Gastrocnemius medialis (tissue), 4 donors: ENCODE results near the gene NAV3. TPM values are rescaled to one million over a fixed set of nuclear protein-coding genes. Genes with fewer than 3 reads are reported as not detected.

Source experiments
- ATAC-seq, 2 donors: fragments of 150-250 bp; one replicate each; pipeline ENCODE4 v1.9.1; 2016
- DNase-seq, 2 donors: peaks; one replicate each; pipeline ENCODE4 v3.0.0-alpha.2; 2019
- H3K27ac ChIP-seq, 4 donors: fragments of 200-600 bp; sonication (generic); 1 replicate in 1 of 4; 2 replicates in 3 of 4; pipeline ENCODE4 v1.5.1; 2016 to 2018; ENCODE audit warnings: mild to moderate bottlenecking in 2 of 4, moderate library complexity in 1 of 4
- H3K27me3 ChIP-seq, 3 donors: fragments of 200-600 bp; sonication (generic) in 2 of 3; 1 replicate in 1 of 3; 2 replicates in 2 of 3; pipeline versions ENCODE4 v1.5.1 to v1.6.0; 2016 to 2019; ENCODE audit warnings: mild to moderate bottlenecking in 1 of 3, moderate library complexity in 1 of 3
- H3K36me3 ChIP-seq, 2 donors: fragments of 200-600 bp; sonication (generic) in 1 of 2; one replicate each; pipeline ENCODE4 v1.5.1; 2017 to 2018
- H3K4me1 ChIP-seq, 2 donors: fragments of 200-600 bp; sonication (generic) in 1 of 2; one replicate each; pipeline ENCODE4 v1.5.1; 2016 to 2017; ENCODE audit warnings: mild to moderate bottlenecking in 2 of 2
- H3K4me3 ChIP-seq, 4 donors: fragments of 200-600 bp; sonication (generic) in 3 of 4; 1 replicate in 1 of 4; 2 replicates in 3 of 4; pipeline ENCODE4 v1.5.1; 2016 to 2019; ENCODE audit warnings: mild to moderate bottlenecking in 2 of 4
- H3K9me3 ChIP-seq, 3 donors: fragments of 200-600 bp; sonication (generic) in 2 of 3; 1 replicate in 1 of 3; 2 replicates in 2 of 3; pipeline ENCODE4 v1.5.1; 2016 to 2019
- POLR2A ChIP-seq, 2 donors: fragments of 450-650 bp; IDR thresholded peaks; one replicate each; pipeline ENCODE4 v1.6.1; 2017; ENCODE audit warnings: antibody characterized with exemption in 2 of 2, mild to moderate bottlenecking in 2 of 2, moderate library complexity in 2 of 2
- in situ Hi-C, 4 donors: fragments of 200-750 bp; cut with MboI; loops; one replicate each; pipeline versions ENCODE4 v1.15.0 to v1.8.0; 2017; ENCODE audit warnings: low sequenced_read_pairs in 4 of 4
- intact Hi-C: fragments of 100-400 bp; cut with DNase I; formaldehyde crosslinking; loops from one replicate; pipeline ENCODE4 v1.15.1; 2023; ENCODE audit warnings: low total_unique reads
- total RNA-seq, 4 donors: library from RNA; depleted of rRNA; stranded (reverse); fragments of >200 nt; gene quantifications; one replicate each; pipeline versions ENCODE4 v1.1.0 to v1.2.3, GENCODE V29; 2016
- TF ChIP-seq, protein P1 (sequence below), 5 experiments: fragments of 450-650 bp in 3 of 5; fragments of 200-600 bp in 2 of 5; sonication (generic) in 2 of 5; IDR thresholded peaks in 4 of 5; conservative IDR thresholded peaks in 1 of 5; 1 replicate in 4 of 5; 2 replicates in 1 of 5; pipeline ENCODE4 v1.5.1; 2016 to 2019; ENCODE audit warnings: antibody characterized with exemption in 5 of 5, mild to moderate bottlenecking in 3 of 5, moderate library complexity in 3 of 5

Gene NAV3
- total RNA-seq, 4 donors from 2014 or later, result 0.87 to 2.5 (median 2.0) TPM

DNA sequence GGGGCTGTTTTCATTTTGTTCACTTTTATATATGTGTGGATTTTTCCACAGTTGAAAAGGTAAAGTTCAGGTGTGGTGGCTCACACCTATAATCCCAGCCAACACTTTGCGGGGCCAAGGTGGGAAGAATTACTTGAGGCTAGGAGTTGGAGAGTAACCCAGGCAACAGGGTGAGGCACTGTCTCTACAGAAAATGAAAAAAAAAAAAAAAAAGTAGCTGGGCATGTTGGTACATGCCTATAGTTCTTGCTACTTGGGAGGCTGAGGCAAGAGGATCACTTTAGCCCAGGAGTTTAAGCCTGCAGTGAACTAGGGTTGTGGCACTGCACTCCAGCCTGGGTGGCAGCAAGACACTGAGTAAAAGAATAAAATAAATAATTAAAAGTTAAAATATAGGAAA, 326.5 kb downstream of the NAV3 start:
- intact Hi-C loops, result no loop called here
- in situ Hi-C loops, result no loop called here
- ATAC-seq, result no peak

DNA sequence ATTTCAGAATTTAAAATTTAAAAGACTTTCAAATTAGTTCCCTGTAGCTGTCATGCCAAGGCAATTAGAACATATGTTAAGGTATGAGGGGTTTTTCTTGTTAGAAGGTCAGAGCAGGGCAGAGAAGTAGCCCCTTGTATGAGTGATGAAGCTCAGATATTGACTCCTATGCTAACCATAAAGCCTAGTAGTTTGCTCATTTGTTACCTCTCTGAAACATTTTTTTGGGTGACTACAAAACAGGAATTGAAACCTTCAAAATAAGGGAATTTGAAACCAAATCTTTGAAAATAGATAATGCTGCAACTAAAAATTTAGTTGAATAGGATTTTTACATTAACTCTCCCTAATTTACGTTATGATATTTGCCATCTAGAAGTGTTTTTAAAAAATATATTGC, 333.5 kb downstream of the NAV3 start:
- ATAC-seq (no peak), DNase-seq (no peak)
- in situ Hi-C loops (no loop called here), intact Hi-C loops (no loop called here)
- H3K4me3 ChIP-seq, result no peak overlapping the region
- no peak for TF ChIP-seq POLR2A (IDR thresholded peaks at IDR 0.05)
- TF ChIP-seq, protein P1, sequence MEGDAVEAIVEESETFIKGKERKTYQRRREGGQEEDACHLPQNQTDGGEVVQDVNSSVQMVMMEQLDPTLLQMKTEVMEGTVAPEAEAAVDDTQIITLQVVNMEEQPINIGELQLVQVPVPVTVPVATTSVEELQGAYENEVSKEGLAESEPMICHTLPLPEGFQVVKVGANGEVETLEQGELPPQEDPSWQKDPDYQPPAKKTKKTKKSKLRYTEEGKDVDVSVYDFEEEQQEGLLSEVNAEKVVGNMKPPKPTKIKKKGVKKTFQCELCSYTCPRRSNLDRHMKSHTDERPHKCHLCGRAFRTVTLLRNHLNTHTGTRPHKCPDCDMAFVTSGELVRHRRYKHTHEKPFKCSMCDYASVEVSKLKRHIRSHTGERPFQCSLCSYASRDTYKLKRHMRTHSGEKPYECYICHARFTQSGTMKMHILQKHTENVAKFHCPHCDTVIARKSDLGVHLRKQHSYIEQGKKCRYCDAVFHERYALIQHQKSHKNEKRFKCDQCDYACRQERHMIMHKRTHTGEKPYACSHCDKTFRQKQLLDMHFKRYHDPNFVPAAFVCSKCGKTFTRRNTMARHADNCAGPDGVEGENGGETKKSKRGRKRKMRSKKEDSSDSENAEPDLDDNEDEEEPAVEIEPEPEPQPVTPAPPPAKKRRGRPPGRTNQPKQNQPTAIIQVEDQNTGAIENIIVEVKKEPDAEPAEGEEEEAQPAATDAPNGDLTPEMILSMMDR (IDR thresholded peaks at IDR 0.05 in 4 of 5, conservative IDR thresholded peaks at IDR 0.05 in 1 of 5), result no peak
- H3K9me3 ChIP-seq, result no peaks in the 10 kb centered on the region
- no peaks in the 10 kb centered on the region for H3K36me3 ChIP-seq
- no peak overlapping the region for H3K27ac ChIP-seq
- no peaks in the 10 kb centered on the region for H3K4me1 ChIP-seq
- no peaks in the 10 kb centered on the region for H3K27me3 ChIP-seq

More for the DNA sequence above, 326.5 kb downstream of the NAV3 start:
- no peak for DNase-seq
- no peak overlapping the region for H3K27ac ChIP-seq
- TF ChIP-seq, protein P1 (IDR thresholded peaks at IDR 0.05 in 4 of 5, conservative IDR thresholded peaks at IDR 0.05 in 1 of 5), result no peak
- no peak for TF ChIP-seq POLR2A (IDR thresholded peaks at IDR 0.05)
- H3K4me3 ChIP-seq, result no peak overlapping the region
- no peaks in the 10 kb centered on the region for H3K36me3 ChIP-seq
- no peaks in the 10 kb centered on the region for H3K4me1 ChIP-seq
- H3K27me3 ChIP-seq, result no peaks in the 10 kb centered on the region
- H3K9me3 ChIP-seq, result no peaks in the 10 kb centered on the region

DNA sequence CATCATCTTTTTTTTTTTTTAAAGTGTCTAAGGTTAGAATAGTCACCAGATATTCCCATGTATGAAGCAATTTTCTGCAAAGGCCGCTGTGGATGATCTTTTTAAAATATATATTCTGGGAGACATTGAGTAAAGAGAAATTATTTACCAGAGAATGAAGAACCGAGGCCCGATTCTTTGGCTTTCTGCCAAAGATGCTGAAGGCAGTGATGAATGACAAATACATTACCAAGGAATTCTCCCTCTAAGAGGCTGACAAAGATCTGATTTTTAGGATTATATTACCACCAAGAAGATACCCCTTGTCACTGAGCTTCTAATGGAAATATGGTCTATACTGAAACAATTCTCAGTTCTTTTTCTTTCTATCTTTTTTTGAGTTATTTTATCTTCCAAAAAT, 336.8 kb downstream of the NAV3 start:
- Histone ChIP-seq H3K4me3 (no peak overlapping the region), H3K27ac (no peak overlapping the region), H3K4me1 (no peaks in the 10 kb centered on the region), H3K36me3 (no peaks in the 10 kb centered on the region), H3K27me3 (no peaks in the 10 kb centered on the region), H3K9me3 (no peaks in the 10 kb centered on the region)
- ATAC-seq (no peak), DNase-seq (no peak)
- no peak for TF ChIP-seq POLR2A (IDR thresholded peaks at IDR 0.05)
- TF ChIP-seq, protein P1 (IDR thresholded peaks at IDR 0.05 in 4 of 5, conservative IDR thresholded peaks at IDR 0.05 in 1 of 5), result no peak
- in situ Hi-C loops (no loop called here), intact Hi-C loops (no loop called here)

DNA sequence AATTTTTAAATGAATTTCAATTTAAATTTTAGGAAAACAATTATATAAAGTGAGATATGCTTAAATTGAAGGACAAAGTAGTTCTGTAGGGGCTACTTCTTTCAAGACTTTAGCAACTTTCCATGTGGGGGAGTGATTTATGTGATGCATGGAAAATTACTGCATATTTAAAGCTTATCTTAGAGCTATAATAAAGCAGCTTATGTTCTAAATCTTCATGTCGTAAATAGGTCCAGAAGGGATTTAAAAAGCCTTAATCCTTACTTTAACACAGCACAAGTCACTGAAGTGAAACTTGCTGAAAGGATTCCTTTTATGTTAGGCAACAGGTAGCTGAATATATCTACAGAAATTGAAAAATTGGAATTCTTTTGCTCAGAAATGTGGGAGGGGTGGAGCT, 340.4 kb downstream of the NAV3 start:
- no peak for ATAC-seq
- no peak for TF ChIP-seq POLR2A (IDR thresholded peaks at IDR 0.05)
- TF ChIP-seq, protein P1 (IDR thresholded peaks at IDR 0.05 in 4 of 5, conservative IDR thresholded peaks at IDR 0.05 in 1 of 5), result no peak
- in situ Hi-C loops, result no loop called here
- H3K4me3 ChIP-seq, result no peak overlapping the region
- H3K27me3 ChIP-seq, result no peaks in the 10 kb centered on the region
- intact Hi-C loops, result no loop called here
- H3K36me3 ChIP-seq, result no peaks in the 10 kb centered on the region
- no peaks in the 10 kb centered on the region for H3K9me3 ChIP-seq
- DNase-seq, result no peak
- no peak overlapping the region for H3K27ac ChIP-seq
- H3K4me1 ChIP-seq, result no peaks in the 10 kb centered on the region

DNA sequence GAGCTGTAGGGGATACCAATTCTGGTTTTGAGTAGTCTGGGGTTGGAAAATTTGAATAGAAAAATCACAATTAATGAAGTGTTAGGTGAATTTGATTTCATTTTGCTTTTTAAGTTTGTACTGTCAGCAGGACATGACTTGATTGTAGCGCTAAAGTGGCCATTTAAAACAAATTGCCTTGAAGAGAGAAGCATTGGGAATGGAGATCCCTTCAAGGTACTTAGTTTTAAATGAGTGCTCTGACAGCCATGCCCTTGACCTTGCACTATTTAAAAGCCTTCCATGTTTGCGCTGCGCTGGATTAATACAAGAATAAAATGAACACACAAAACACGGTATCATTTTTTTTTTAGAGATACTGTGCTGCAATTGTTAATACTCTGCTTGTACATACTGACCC, 345.9 kb downstream of the NAV3 start:
- intact Hi-C loops, result no loop called here
- Histone ChIP-seq H3K4me1 (no peaks in the 10 kb centered on the region), H3K9me3 (no peaks in the 10 kb centered on the region), H3K27ac (no peak overlapping the region), H3K4me3 (no peak overlapping the region), H3K27me3 (no peaks in the 10 kb centered on the region), H3K36me3 (no peaks in the 10 kb centered on the region)
- in situ Hi-C loops, result no loop called here
- DNase-seq, result no peak
- no peak for ATAC-seq
- TF ChIP-seq, protein P1 (IDR thresholded peaks at IDR 0.05 in 4 of 5, conservative IDR thresholded peaks at IDR 0.05 in 1 of 5), result no peak
- no peak for TF ChIP-seq POLR2A (IDR thresholded peaks at IDR 0.05)
